ENCODE results near the gene MYL7.

DNA sequence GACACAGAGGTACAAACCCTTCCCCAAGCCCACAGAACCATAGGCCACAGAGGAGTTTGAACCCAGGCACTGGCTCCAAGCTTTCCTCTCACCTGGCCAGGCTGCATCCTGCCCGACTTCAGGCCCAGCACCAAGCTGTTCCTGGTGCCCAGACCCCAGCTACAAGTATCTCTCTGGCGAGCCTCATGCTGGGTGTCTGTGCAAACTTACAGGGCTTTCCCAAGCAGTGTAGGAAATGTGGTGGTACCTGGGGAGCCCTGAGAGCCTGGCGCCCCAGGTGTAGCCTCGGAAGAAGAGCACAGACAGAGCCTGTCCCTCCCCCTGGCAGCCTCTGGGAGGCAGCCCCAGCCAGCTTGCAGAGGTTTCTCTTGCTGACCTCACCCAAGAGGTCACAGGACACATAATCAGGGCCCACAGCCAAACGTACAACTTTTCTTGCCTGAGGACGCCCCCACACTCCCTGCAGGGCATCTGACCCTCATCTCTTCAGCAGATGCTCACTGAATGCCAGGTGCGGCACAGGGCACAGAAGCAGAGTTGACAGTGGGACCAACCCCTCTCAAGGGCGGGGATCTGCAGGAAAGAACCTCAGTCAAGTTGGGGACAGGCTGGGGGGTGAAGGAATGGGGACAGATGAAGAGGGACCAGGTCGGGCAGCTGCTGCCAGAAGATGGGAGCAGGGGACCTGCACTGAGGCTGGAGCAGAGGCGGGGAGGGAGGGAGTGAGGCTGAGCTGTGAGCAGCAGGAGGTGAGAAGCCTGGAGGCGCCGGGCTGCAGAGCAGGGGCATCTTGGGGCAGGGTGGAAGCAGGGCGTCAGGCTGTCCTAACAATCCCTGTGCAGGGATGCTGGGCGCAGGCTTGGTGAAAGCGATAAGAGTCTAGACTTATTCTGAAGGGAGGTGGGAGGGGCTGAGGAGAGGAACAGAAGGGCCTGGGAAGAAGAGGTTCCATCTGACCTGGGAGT is 16.3 kb upstream of the MYL7 start:
- TF ChIP-seq, protein P1, sequence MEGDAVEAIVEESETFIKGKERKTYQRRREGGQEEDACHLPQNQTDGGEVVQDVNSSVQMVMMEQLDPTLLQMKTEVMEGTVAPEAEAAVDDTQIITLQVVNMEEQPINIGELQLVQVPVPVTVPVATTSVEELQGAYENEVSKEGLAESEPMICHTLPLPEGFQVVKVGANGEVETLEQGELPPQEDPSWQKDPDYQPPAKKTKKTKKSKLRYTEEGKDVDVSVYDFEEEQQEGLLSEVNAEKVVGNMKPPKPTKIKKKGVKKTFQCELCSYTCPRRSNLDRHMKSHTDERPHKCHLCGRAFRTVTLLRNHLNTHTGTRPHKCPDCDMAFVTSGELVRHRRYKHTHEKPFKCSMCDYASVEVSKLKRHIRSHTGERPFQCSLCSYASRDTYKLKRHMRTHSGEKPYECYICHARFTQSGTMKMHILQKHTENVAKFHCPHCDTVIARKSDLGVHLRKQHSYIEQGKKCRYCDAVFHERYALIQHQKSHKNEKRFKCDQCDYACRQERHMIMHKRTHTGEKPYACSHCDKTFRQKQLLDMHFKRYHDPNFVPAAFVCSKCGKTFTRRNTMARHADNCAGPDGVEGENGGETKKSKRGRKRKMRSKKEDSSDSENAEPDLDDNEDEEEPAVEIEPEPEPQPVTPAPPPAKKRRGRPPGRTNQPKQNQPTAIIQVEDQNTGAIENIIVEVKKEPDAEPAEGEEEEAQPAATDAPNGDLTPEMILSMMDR (IDR thresholded peaks at IDR 0.05): no peak
- no peak for TF ChIP-seq POLR2A (IDR thresholded peaks at IDR 0.05)

Data from gastroesophageal sphincter (tissue), 3 donors.